ENCODE results near the gene HS6ST1. TPM values are rescaled to one million over a fixed set of nuclear protein-coding genes. Genes with fewer than 3 reads are reported as not detected.

Gene HS6ST1
- total and polyA plus RNA-seq, 4 donors: 17.9 to 31.9 (median 25.4) TPM

DNA sequence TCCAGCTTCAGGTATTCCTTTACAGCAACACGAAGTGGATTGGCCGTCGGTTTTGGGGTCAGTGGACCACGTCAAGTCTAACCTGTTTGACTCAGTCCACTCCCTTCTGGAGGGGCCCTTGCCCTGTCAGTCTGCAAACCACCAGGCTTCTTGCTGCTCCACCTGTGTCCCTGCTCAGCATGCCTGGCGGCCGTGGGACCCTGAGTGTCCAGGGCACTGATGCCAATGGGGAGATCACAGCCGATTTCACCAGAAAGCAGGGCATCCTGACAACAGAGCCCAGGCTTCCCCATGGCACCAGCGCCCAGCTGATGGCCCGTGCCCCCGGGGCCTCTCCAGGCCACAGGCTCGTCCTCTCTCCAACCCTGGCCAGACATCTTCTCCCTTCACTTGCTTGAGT, 41.2 kb upstream of the HS6ST1 start:
- H3K27me3 ChIP-seq (ENCODE audit: control insufficient read depth in 4 of 4, insufficient read depth in 4 of 4, low read length in 3 of 4): no peaks in the 10 kb centered on the region
- WGBS: 90% methylated on average over 11 of the region's 11 CpGs
- no peaks in the 10 kb centered on the region for H3K4me1 ChIP-seq (ENCODE audit: control insufficient read depth in 4 of 4, insufficient read depth in 4 of 4, low read length in 3 of 4)
- H3K4me3 ChIP-seq (ENCODE audit: low read depth in 1 of 3, low read length in 3 of 3): no peak overlapping the region
- TF ChIP-seq EGR1 (IDR thresholded peaks at IDR 0.05; ENCODE audit: low read depth in 2 of 2): no peak
- no peak for TF ChIP-seq TAF1 (conservative IDR thresholded peaks at IDR 0.05)
- TF ChIP-seq NR2F2 (IDR thresholded peaks at IDR 0.05): no peak
- DNase-seq (ENCODE audit: low spot score): no peak
- no peaks in the 10 kb centered on the region for H3K36me3 ChIP-seq (ENCODE audit: control insufficient read depth in 4 of 4, insufficient read depth in 3 of 4, low read depth in 1 of 4, low read length in 3 of 4)
- H3K27ac ChIP-seq (ENCODE audit: low read depth in 1 of 2, low read length in 2 of 2): no peak overlapping the region
- no peak overlapping the region for H3K9ac ChIP-seq (ENCODE audit: low read depth in 1 of 2, low read length in 2 of 2)
- no peaks in the 10 kb centered on the region for H3K9me3 ChIP-seq (ENCODE audit: control insufficient read depth in 4 of 4, low read length in 3 of 4)

DNA sequence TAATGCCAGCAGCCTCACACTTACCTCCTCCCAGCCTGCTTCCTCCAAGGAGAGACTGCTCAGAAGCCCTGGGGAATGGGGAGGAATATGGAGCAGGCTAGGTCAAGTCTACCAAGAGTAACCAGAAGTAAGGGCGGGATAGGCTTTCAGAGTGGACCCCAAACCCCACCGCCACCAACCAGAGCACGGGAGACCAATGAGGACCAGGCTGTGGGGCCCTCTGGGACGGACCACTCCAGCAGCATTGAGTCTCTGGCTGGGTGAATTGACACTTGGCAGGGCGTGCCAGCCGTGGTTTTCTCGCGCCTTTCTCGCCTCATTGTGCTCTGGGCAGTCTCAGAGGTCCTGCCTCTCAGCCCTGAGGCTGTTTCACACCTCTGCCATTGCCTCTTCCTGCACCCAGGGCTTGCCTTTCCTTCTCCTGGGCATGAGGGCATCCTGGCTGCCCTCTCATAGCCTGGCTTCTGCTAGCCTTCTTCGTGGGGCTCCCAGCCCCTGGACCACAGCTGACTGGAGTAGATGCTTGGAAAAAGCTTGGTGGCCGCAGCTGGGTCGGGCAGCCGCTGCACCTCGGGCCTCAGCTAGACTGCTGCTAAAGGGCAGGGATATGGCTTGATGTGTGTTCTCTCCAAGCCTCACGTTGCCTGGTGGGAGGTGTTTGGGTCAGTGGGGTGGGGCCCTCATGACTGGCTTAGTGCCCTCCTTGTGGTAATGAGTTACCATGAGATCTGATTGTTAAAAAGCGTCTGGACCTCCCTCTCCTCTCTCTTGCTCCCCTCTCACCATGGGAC, 40.5 kb upstream of the HS6ST1 start:
- WGBS: 92% methylated on average over 16 of the region's 16 CpGs
- no peaks in the 10 kb centered on the region for H3K9me3 ChIP-seq (ENCODE audit: control insufficient read depth in 4 of 4, low read length in 3 of 4)
- no peak for TF ChIP-seq EGR1 (IDR thresholded peaks at IDR 0.05; ENCODE audit: low read depth in 2 of 2)
- TF ChIP-seq HNF4G (IDR thresholded peaks at IDR 0.05): no peak
- TF ChIP-seq SP1 (IDR thresholded peaks at IDR 0.05): no peak
- no peak for TF ChIP-seq FOXA2 (IDR thresholded peaks at IDR 0.05)
- TF ChIP-seq JUND (IDR thresholded peaks at IDR 0.05): no peak
- TF ChIP-seq, protein P1, sequence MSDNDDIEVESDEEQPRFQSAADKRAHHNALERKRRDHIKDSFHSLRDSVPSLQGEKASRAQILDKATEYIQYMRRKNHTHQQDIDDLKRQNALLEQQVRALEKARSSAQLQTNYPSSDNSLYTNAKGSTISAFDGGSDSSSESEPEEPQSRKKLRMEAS (IDR thresholded peaks at IDR 0.05): no peak
- no peak for TF ChIP-seq FOXA1 (IDR thresholded peaks at IDR 0.05)
- TF ChIP-seq, protein P2, sequence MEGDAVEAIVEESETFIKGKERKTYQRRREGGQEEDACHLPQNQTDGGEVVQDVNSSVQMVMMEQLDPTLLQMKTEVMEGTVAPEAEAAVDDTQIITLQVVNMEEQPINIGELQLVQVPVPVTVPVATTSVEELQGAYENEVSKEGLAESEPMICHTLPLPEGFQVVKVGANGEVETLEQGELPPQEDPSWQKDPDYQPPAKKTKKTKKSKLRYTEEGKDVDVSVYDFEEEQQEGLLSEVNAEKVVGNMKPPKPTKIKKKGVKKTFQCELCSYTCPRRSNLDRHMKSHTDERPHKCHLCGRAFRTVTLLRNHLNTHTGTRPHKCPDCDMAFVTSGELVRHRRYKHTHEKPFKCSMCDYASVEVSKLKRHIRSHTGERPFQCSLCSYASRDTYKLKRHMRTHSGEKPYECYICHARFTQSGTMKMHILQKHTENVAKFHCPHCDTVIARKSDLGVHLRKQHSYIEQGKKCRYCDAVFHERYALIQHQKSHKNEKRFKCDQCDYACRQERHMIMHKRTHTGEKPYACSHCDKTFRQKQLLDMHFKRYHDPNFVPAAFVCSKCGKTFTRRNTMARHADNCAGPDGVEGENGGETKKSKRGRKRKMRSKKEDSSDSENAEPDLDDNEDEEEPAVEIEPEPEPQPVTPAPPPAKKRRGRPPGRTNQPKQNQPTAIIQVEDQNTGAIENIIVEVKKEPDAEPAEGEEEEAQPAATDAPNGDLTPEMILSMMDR (IDR thresholded peaks at IDR 0.05; ENCODE audit: low read depth, low read length, missing input control): no peak
- TF ChIP-seq REST (IDR thresholded peaks at IDR 0.05): no peak
- TF ChIP-seq HNF4A (conservative IDR thresholded peaks at IDR 0.05): no peak
- TF ChIP-seq RXRA (IDR thresholded peaks at IDR 0.05): no peak
- no peak for TF ChIP-seq ZBTB33 (IDR thresholded peaks at IDR 0.05)
- TF ChIP-seq TAF1 (conservative IDR thresholded peaks at IDR 0.05): no peak
- TF ChIP-seq, protein P3, sequence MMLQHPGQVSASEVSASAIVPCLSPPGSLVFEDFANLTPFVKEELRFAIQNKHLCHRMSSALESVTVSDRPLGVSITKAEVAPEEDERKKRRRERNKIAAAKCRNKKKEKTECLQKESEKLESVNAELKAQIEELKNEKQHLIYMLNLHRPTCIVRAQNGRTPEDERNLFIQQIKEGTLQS (IDR thresholded peaks at IDR 0.05): no peak
- TF ChIP-seq GABPA (IDR thresholded peaks at IDR 0.05 in 1 of 2, conservative IDR thresholded peaks at IDR 0.05 in 1 of 2): no peak
- no peak for TF ChIP-seq YY1 (IDR thresholded peaks at IDR 0.05)
- no peak for TF ChIP-seq RAD21 (IDR thresholded peaks at IDR 0.05)

More for the DNA sequence above, 40.5 kb upstream of the HS6ST1 start:
- H3K4me3 ChIP-seq (ENCODE audit: low read depth in 1 of 3, low read length in 3 of 3): no peak overlapping the region
- H3K27me3 ChIP-seq (ENCODE audit: control insufficient read depth in 4 of 4, insufficient read depth in 4 of 4, low read length in 3 of 4): no peaks in the 10 kb centered on the region
- H3K9ac ChIP-seq (ENCODE audit: low read depth in 1 of 2, low read length in 2 of 2): no peak overlapping the region
- DNase-seq (ENCODE audit: low spot score): peak; percentile 17
- no peaks in the 10 kb centered on the region for H3K4me1 ChIP-seq (ENCODE audit: control insufficient read depth in 4 of 4, insufficient read depth in 4 of 4, low read length in 3 of 4)
- no peaks in the 10 kb centered on the region for H3K36me3 ChIP-seq (ENCODE audit: control insufficient read depth in 4 of 4, insufficient read depth in 3 of 4, low read depth in 1 of 4, low read length in 3 of 4)
- H3K27ac ChIP-seq (ENCODE audit: low read depth in 1 of 2, low read length in 2 of 2): no peak overlapping the region
